Hepatocyte (in vitro differentiated cells): ENCODE results near the gene BTRC. TPM values are rescaled to one million over a fixed set of nuclear protein-coding genes. Genes with fewer than 3 reads are reported as not detected.
A peak's percentile ranks its signal among the peaks of the same experiment; 100 is the strongest.

Experiments used
- DNase-seq: peaks from one replicate; pipeline ENCODE4 v3.0.0-alpha.2; 2016; ENCODE audit warnings: low spot score
- H2AFZ ChIP-seq: fragments of 200-600 bp; sonication (generic); 2 replicates; pipeline ENCODE4 v1.6.0; 2016; ENCODE audit warnings: antibody characterized with exemption, mild to moderate bottlenecking
- H3K27ac ChIP-seq: fragments of 200-600 bp; sonication (generic); 2 replicates; pipeline ENCODE4 v1.5.1; 2016; ENCODE audit warnings: mild to moderate bottlenecking
- H3K27me3 ChIP-seq: fragments of 200-600 bp; sonication (generic); 2 replicates; pipeline ENCODE4 v1.6.1; 2016
- H3K36me3 ChIP-seq: fragments of 200-600 bp; sonication (generic); replicated peaks from 2 replicates; pipeline ENCODE4 v1.5.1; 2016; ENCODE audit warnings: low read depth; ENCODE audit not compliant: insufficient read depth
- H3K4me1 ChIP-seq: fragments of 200-600 bp; sonication (generic); 2 replicates; pipeline ENCODE4 v1.5.1; 2016; ENCODE audit warnings: mild to moderate bottlenecking, moderate library complexity; ENCODE audit not compliant: insufficient read depth
- H3K4me2 ChIP-seq: fragments of 200-600 bp; sonication (generic); 2 replicates; pipeline ENCODE4 v1.6.0; 2016
- H3K4me3 ChIP-seq: fragments of 200-600 bp; sonication (generic); 2 replicates; pipeline ENCODE4 v1.5.1; 2016; ENCODE audit warnings: mild to moderate bottlenecking
- H3K79me2 ChIP-seq: fragments of 200-600 bp; sonication (generic); 2 replicates; pipeline ENCODE4 v1.6.0; 2017; ENCODE audit warnings: mild to moderate bottlenecking
- H3K9me2 ChIP-seq: fragments of 200-600 bp; sonication (generic); replicated peaks from 2 replicates; pipeline ENCODE4 v1.6.0; 2017; ENCODE audit warnings: mild to moderate bottlenecking; ENCODE audit not compliant: insufficient read depth
- H3K9me3 ChIP-seq: fragments of 200-600 bp; sonication (generic); 2 replicates; pipeline ENCODE4 v1.5.1; 2016; ENCODE audit warnings: low read depth, mild to moderate bottlenecking
- H4K20me1 ChIP-seq: fragments of 200-600 bp; sonication (generic); 2 replicates; pipeline ENCODE4 v1.6.0; 2016; ENCODE audit warnings: mild to moderate bottlenecking; ENCODE audit not compliant: insufficient read depth, poor library complexity, severe bottlenecking
- CTCF ChIP-seq: fragments of 200-600 bp; sonication (generic); IDR thresholded peaks from 2 replicates; pipeline ENCODE4 v1.5.1; 2016; ENCODE audit warnings: antibody characterized with exemption, mild to moderate bottlenecking; ENCODE audit not compliant: poor library complexity
- EZH2 ChIP-seq: fragments of 200-600 bp; sonication (generic); IDR thresholded peaks from 2 replicates; pipeline ENCODE4 v1.6.1; 2016; ENCODE audit warnings: antibody characterized with exemption, mild to moderate bottlenecking, borderline replicate concordance
- EZH2phosphoT487 ChIP-seq: fragments of 200-600 bp; sonication (generic); IDR thresholded peaks from one replicate; pipeline ENCODE4 v1.6.1; 2018; ENCODE audit warnings: antibody characterized with exemption, mild to moderate bottlenecking, low read depth, moderate library complexity; ENCODE audit not compliant: unreplicated experiment, severe bottlenecking
- WGBS: methylation state at CpG from one replicate; pipeline ENCODE4 v1.1.6; 2016; ENCODE audit warnings: low lambda C conversion rate; ENCODE audit errors: missing lambda C conversion rate; 5-methylcytosine and 5-hydroxymethylcytosine counted together
- polyA plus RNA-seq: library from polyadenylated mRNA; unstranded; fragments of >200 nt; fragmentation: Nextera tagmentation; extraction: Ambion mirVana; gene quantifications from 2 replicates; pipeline ENCODE4 v1.2.1, GENCODE V29; 2016
- total RNA-seq: library from RNA; depleted of rRNA; stranded (reverse); fragments of >200 nt; gene quantifications from 2 replicates; pipeline ENCODE4 v1.2.3, GENCODE V29; 2014

Gene BTRC
- total and polyA plus RNA-seq, 2 experiments from 2014 or later: 14.5 to 24.3 TPM

- WGBS: 87% methylated on average over 10 of the region's 10 CpGs
- DNase-seq: no peak
- Histone ChIP-seq H4K20me1 (no peaks in the 10 kb centered on the region), H3K9me2 (no peaks in the 10 kb centered on the region), H3K36me3 (no peaks in the 10 kb centered on the region), H3K27me3 (no peaks in the 10 kb centered on the region), H3K4me3 (no peak overlapping the region), H3K79me2 (no peaks in the 10 kb centered on the region), H3K4me2 (no peak overlapping the region), H2AFZ (no peak overlapping the region), H3K9me3 (no peaks in the 10 kb centered on the region), H3K4me1 (no peaks in the 10 kb centered on the region), H3K27ac (no peak overlapping the region)
- TF ChIP-seq CTCF (no peak), EZH2 (no peak), EZH2phosphoT487 (no peak)
Measured at GRCh38 chr10:101580486-101581399, 226.8 kb downstream of the BTRC start.

GRCh38 chr10:101585841-101586240 lies 231.9 kb downstream of the BTRC start:
- no peak for DNase-seq
- Histone ChIP-seq H2AFZ (no peak overlapping the region), H3K9me3 (no peaks in the 10 kb centered on the region), H3K36me3 (no peaks in the 10 kb centered on the region), H3K4me3 (no peak overlapping the region), H3K9me2 (no peaks in the 10 kb centered on the region), H4K20me1 (no peaks in the 10 kb centered on the region), H3K4me2 (no peak overlapping the region), H3K27ac (no peak overlapping the region), H3K4me1 (peaks cover 9% of the 10 kb centered on the region), H3K79me2 (peaks cover 14% of the 10 kb centered on the region), H3K27me3 (no peaks in the 10 kb centered on the region)
- TF ChIP-seq CTCF (no peak), EZH2 (no peak), EZH2phosphoT487 (no peak)
- WGBS: 98% methylated on average over 9 of the region's 9 CpGs

GRCh38 chr10:101587725-101588653 lies 234.0 kb downstream of the BTRC start, which contains the start of the genes DPCD and POLL:
Gene DPCD (plus strand): TSS chr10:101588321. CDS start chr10:101588337, 16 bp downstream.
Gene POLL (minus strand): TSS chr10:101588257. CDS start chr10:101587360, 897 bp downstream.
- H3K36me3 ChIP-seq: no peaks in the 10 kb centered on the region
- peak within 1 kb of the TSS; percentile 39 for H3K27ac ChIP-seq
- no peak for TF ChIP-seq EZH2phosphoT487
- TF ChIP-seq CTCF: no peak
- TF ChIP-seq EZH2: no peak
- no peaks in the 10 kb centered on the region for H3K9me3 ChIP-seq
- H3K4me1 ChIP-seq: peaks cover 9% of the 10 kb centered on the region
- peak within 1 kb of the TSS; percentile 98 for H3K4me2 ChIP-seq
- no peaks in the 10 kb centered on the region for H3K9me2 ChIP-seq
- peak within 1 kb of the TSS; percentile 91 for H2AFZ ChIP-seq
- peaks cover 14% of the 10 kb centered on the region for H3K79me2 ChIP-seq
- DNase-seq: peak; percentile 98
- no peaks in the 10 kb centered on the region for H3K27me3 ChIP-seq
- WGBS: 2% methylated on average over 44 of the region's 50 CpGs
- H3K4me3 ChIP-seq: peak within 1 kb of the TSS; percentile 78
- no peaks in the 10 kb centered on the region for H4K20me1 ChIP-seq
